MM.1S (cell line): Measurements from ENCODE around the gene DLG4.

ENCODE experiments used
- CTCF ChIP-seq: fragments of 300-600 bp; sonication (generic); IDR thresholded peaks from 2 replicates; pipeline ENCODE4 v1.5.1; 2016; ENCODE audit warnings: antibody characterized with exemption, low read length, mixed read lengths
- EZH2 ChIP-seq: fragments of 300-600 bp; sonication (generic); optimal IDR thresholded peaks from 2 replicates; pipeline ENCODE3; 2017; ENCODE audit warnings: low read depth, mild to moderate bottlenecking, antibody characterized with exemption, low read length, mixed read lengths
- EZH2phosphoT487 ChIP-seq: fragments of 300-600 bp; sonication (generic); IDR thresholded peaks from 2 replicates; pipeline ENCODE4 v1.6.1; 2018; ENCODE audit warnings: antibody characterized with exemption, low read length

GRCh38 chr17:7241090-7241733 lies 21.6 kb upstream of the DLG4 start:
- TF ChIP-seq CTCF (no peak), EZH2phosphoT487 (no peak), EZH2 (no peak)
